Nucleus accumbens (tissue), 56 donors: Measurements from ENCODE around the gene JKAMP.
A peak's percentile ranks its signal among the peaks of the same experiment; 100 is the strongest.
"Not testable (repeated sequence)": the region's sequence is repeated elsewhere in the genome, so short reads cannot be mapped to it uniquely, and the experiment has no call there.

Experiments used
- DNase-seq, 56 donors: peaks; one replicate each; lab custom pipeline; 2025; lab: John Stamatoyannopoulos, UW

The JKAMP gene, protein sequence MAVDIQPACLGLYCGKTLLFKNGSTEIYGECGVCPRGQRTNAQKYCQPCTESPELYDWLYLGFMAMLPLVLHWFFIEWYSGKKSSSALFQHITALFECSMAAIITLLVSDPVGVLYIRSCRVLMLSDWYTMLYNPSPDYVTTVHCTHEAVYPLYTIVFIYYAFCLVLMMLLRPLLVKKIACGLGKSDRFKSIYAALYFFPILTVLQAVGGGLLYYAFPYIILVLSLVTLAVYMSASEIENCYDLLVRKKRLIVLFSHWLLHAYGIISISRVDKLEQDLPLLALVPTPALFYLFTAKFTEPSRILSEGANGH

DNA sequence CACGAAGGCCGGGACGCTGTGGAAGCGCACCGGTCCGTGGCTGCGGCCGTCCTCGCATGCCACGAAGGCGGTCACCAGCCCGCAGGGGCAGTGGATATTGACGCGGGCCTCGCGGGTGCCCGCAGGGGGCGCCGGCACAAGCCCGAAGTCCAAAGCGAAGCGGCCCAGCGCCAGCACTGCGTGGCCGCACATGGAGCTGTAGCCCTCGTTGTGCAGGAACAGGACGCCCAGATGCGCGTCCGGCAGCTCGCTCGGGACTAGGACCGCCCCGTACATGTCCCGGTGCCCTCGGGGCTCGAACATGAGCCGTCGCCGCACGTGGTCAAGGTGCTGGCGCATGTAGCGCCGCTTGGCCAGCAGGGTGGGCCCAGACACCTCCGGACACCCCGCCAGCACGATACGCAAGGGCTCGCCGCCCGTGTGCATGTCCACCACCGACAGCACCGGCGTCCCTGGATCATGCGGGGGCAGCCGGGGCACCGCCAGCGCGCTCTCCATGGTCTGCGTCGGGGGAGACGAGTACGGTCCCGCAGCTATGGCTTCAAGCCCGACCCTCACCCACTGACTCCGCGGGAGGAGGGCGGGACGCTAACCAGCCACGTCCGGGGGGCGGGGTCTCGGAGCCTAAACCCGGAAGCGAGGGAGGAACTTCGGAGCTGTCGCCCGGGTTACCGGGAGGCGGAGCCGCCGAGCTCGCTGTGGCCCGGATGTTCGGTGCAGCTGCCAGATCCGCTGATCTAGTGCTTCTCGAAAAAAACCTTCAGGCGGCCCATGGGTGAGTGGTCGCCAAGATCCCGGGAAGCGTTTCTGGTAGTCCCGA is at the start of gene JKAMP, which contains the start of gene L3HYPDH:
JKAMP (plus strand) TSS at position 699 of the 820 bp plus-strand sequence; CDS start at position 772, 73 bp downstream.
L3HYPDH (minus strand) TSS at position 590 of the 820 bp plus-strand sequence; CDS start at position 498, 92 bp downstream.
- DNase-seq: peak; percentile 72 to 99 (median 93)

DNA sequence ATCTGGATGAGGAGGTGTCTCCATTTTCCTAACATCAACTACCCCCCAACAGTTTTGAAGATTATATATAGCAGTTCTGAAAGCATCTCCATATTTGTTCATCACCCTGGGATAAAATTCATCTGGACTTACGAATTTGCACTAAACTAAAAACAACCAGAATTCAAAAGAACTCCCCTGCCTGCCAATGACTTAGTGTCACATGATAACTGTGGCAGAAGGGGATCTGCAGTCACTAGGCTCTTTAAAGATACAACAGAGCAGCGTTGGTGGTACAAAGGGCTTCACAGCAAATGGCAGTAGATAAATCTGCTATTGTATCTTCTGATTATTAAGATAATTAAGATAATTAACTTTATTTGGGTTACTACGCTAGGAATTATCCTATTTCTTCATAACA is 49.2 kb upstream of the JKAMP start:
- no peak for DNase-seq

DNA sequence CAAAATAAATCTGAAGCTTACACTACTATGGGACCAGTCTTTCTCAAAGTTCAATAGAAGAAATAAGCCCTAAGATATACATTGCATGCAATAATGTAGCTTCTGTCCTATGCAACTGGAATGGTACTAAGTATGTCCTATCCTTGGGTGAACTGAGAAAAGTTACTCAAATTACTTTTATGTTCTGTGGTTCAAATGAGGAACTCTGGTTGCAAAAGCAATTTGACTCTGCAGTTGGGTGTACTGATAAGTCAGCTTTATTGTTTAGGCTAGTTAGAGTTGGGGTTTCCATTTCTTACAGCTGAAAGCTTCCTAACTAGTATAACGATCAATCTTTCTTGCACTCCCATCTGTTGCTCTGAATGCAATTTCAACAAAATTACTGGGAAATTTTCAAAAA is 48.3 kb upstream of the JKAMP start:
- no peak for DNase-seq

DNA sequence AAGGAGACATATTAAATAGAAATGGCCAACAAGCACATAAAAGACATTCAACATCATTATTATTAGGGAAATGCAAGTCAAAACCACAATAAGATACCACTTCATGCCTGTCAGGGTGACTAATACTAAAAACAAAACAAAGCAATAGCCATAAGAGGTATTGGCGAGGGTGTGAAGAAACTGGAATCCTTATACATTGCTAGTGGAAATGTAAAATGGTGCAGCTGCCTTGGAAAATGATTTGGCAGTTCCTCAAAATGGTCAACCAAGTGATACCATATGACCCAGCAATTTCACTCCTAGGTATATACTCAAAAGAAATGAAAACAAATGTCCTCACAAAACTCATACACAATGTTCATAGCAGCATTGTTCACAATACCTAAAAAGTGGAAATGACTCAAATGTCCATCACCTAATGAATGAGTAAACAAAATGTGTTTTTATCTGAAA is 46.1 kb upstream of the JKAMP start:
- DNase-seq: no peak

DNA sequence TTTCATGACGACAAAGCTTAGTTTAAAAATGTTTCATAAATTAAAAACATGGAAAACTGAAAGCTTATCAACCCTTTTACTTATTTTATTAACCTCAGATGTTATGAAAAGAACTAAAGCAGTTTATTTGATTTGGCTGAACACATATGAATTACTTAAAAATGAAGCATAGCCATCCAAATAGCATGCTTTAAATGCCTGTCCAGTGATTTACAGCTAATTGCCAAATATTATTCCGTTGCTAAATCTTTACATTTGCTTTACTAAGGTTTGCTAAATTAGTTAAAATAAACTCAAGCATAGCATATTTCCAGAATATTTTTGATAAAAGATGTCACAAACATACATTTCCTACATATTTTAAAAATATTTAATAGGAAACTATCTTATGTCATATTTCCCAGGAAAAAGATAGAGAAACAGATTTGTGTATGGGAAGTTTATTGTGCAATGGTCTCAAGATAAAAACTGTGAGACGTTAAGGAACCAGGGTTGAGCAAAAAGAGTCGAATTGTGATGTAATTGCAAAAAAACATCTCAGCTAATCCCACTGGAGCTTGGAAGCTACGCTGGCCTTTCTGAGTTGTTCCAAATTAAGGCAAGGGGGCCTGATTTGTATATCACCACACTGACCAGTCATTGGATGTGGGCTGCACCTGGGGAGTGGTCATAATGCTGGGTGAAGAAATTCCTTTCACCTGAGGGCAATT is 44.9 kb upstream of the JKAMP start:
- no peak for DNase-seq

DNA sequence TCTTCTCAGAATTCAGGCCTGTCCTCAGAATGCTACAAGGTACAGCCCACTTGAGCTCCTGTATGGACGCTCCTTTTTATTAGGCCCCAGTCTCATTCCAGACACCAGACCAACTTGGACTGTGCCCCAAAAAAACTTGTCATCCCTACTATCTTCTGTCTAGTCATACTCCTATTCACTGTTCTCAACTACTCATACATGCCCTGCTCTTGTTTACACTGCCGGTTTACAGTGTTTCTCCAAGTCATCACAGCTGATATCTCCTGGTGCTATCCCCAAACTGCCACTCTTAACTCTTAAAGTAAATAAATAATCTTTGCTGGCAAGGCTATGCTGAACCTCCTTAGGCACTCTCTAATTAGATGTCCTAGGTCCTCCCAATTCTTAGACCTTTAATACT is 35.6 kb upstream of the JKAMP start:
- not testable (repeated sequence) for DNase-seq

DNA sequence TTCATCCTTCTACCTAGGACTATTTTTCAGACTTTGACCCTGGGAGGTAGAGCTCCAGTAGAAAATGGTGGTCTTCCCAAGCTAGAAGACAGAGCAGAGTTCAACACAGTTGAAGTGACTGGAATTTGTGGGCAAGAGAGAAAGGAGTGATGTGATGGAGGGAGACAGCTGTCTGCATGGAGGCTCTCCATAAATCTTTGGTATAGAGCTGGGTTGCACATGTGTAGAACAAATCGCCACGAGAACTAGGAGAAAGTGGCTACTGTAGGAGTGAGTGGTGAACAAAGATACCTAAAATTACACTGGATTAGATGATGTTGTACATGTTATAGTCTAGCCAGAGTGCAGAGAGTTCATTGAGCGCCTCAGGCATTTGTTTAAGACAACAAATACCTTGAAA is 33.6 kb upstream of the JKAMP start:
- no peak for DNase-seq

DNA sequence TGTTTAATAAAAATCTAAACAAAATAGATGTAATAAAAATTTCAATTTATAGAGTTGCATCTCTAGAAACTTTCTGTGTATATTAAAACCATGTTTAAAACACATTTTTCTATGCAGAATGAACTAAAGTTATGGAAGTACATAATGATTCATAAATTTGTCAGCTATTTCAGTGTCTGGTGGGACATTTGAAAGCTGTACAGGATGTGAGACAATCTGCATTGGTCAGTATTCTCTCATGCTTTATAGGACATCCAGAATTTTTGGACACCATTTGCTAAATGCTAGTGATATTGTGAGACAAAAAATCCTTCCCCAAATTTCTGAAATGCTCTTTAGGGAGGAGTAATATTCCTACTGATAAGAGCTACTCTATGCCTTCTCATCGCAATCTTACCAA is 32.5 kb upstream of the JKAMP start:
- DNase-seq: no peak

DNA sequence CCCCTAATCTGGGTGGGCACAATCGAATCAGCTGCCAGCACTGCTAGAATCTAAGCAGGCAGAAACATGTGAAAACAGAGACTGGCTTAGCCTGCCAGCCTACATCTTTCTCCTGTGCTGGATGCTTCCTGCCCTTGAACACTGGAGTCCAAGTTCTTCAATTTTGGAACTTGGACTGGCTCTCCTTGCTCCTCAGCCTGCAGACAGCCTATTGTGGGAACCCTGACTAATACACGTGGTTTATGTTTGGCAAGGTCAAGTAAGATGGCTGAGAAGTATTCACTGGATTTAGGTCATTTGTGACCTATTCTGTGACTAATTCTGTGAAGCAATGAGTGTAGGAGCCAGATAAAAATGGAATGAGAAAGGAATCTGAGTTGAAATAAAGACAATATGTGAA is 30.2 kb upstream of the JKAMP start:
- DNase-seq: peak in 1 of 56 donors; percentile 14

DNA sequence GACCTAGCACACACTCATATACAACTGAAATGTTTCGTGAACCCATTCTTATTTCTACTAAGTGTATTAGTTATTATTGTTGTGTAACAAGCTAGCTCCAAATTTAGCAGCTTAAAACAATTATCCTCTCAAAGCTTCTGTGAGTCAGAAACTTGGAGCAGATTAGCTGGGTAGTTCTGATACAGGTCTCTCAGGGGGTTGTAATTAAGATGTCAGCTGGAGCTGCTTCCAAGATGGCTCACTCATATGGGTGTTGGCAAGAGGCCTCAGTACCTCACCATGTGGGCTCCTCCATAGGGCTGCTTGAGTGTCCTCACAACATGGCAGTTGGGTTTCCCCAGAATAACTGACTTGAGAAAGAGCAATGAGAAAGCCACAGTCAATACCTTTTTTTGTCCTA is 28.9 kb upstream of the JKAMP start:
- no peak for DNase-seq

DNA sequence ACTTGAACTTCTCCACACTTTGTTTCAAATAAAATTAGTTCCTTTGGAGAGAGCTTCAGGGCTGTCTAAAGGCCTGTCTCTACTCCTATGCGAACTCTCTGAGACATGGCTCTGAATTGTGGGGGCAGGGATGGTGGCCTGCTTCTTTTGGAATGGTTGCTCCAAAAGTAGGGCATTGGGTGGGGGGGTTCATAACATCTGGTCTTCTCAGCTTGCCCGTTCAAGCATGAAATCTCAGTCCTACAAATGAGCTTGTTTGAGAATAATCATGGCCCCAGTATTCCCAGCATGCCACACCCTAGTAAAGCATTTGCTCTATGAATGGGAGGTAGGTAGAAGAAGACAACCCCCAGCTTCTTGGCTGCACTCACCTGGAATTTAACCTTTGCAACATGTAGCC is 25.8 kb upstream of the JKAMP start:
- no peak for DNase-seq

DNA sequence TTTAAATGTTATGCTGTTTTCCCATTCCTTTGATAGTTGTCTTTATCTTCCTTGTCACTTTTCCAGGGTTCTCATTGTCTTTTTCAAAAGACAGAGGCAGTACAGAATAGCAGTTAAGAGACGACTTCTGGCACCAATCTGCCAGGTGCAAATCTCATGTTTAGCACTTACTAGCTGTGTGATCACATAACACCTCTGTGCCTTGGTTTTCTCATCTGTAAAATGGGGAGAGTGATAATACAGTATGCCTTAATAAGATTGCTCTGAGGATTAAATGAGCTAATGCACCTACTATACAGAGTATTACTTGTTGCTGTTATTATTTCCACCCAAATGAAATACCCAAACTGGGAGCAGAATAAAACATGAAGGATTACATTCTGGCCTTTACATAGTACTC is 23.9 kb upstream of the JKAMP start:
- no peak for DNase-seq

DNA sequence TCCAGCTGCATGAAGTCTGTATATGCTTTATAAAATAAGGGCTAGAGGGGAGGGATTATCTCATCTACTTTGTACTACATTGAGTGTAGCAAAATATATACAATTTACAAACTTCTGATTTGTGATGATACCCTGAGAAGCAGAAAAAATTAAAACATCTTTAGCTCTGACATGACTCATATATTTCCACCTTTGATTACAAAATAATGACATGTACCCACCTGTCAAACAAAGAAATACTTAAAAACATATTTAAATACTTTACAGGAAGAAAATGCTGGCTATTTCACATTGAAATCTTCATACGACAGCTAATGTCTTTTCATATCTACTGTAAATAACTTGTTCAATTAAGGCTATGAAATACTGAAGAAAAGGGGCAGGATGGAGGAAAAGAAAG is 22.4 kb upstream of the JKAMP start:
- no peak for DNase-seq

DNA sequence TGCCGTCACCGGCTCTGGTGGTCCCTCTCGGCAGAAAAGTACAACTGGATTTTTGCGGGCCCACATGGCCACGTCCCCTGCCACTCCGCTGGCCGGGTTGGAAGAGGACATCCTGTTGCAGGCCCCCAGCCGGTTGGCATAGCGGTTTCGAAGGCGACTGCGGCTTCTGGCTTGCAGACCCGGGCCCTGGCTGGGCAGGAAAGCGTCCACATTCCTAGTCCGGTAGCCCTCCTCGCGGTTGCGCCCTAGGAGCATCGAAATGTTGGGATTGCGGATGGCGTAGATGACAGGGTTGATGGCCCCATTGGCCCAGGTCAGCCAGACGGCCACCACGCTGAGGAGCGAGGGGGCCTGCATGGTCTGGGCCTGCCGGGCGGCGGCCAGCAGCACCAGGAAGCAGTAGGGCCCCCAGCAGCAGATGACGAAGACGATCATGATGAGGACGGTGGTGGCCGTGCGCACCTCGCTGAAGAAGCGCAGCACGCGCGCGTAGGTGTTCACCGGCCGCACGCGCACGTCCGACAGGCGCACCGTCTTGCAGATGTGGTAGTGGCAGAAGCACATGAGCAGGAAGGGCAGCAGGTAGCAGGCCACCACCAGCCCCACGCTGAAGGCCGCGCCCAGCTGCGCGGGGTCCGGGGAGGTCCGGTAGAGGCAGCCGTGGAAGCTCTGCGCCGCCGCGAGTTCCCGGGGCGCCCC is 20.4 kb upstream of the JKAMP start:
- peak in 13 of 56 donors; percentile 9 to 62 (median 42) for DNase-seq

DNA sequence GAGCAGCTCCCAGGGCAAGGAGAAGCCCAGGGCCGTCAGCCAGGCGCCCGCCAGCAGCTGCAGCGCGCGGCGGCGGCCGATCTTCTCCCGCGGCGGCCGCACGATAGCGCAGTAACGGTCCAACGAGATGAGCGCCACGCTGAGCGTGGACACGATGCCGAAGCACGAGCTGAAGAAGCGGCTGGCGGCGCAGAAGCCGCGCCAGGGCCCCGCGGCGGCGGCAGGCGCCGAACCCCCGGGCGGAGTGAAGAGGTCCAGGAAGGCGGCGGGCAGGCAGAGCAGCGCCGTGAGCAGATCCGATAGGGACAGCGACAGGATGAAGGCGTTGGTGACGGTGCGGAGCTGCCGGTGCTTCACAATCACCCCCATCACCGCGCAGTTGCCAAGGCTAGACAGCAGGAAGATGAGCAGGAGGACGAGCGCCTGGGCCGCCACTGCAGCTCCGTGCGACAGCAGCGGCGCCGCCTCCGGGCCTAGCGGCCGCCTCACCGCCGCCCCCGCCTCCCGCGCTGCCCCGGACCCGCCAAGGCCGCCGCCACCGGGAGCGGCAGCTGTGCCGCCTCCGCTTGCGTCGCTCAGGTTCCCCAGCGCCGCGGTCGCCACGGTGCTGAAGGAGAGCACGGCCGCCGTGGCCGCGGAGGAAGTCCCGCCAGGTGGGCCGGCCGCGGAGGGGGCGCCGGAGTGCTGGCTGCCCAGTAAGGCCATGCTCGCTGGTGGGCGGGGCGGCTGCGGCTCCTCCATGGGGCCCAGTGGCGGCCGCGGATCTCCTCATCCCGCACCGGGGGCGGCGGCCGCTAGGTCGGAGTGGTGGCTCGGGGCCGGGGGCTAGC is 19.6 kb upstream of the JKAMP start:
- DNase-seq: peak in 41 of 56 donors; percentile 27 to 79 (median 57)

DNA sequence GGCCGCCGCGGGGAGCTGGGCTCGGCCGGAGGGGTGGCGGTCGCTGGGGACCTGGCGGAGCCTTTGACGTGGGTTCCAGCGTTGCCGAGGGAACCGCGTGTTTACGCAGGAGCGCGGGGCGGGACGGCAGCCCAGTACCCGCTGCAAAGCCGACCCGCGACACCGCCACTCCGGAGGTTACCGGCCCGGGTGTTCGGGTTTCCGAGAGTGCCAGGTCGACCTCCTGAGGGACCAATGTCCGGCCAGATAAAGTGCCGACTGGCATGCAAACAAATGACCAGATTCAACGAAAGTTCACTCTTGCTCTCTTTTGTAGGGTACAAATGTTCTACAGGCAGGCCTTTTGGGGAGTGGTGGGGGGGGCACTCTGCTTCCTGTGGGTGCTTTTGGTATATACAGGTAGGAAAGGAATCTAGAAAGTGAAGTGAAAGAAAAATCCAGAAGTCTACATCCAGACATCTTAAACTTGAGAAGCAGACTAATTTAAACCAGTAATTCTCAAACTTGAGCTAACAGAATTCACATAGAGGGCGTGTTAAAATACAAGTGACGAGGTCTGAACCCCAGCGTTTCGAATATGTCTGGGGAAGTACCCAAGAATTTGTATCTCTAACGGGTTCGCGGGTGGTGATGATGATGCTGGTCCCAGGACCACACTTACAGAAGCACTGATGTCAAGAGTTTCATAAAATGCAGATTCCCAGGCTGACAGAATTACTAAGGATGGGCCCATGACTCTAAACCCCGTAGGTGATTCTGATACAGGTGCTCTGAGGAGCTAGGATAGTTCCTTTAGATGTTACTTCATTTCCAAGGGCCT is 18.8 kb upstream of the JKAMP start, which contains the start of gene GPR135:
GPR135 (minus strand) TSS at position 65 of the 820 bp plus-strand sequence. CDS start 154 bp downstream, outside the sequence.
- DNase-seq: peak in 38 of 56 donors; percentile 33 to 79 (median 60)

DNA sequence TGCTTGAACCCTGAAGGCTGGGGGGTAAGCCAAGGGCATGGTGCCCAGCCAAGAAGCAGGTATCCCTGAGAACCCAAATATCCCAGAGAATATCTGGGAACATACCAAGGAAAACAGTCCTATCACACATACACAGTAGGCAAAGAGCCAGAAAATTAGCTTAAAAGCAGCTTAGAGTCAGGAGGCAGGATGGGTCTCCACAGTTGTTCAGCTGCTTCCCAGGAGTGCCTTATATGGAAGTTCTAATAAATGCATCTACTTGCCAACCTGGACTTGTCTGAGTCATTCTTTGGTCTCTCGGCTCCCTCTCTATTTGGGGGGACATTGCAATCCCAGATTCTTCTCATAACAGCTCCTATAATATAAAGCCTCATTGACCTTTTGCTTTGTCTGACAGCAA is 10.1 kb upstream of the JKAMP start:
- DNase-seq: no peak

DNA sequence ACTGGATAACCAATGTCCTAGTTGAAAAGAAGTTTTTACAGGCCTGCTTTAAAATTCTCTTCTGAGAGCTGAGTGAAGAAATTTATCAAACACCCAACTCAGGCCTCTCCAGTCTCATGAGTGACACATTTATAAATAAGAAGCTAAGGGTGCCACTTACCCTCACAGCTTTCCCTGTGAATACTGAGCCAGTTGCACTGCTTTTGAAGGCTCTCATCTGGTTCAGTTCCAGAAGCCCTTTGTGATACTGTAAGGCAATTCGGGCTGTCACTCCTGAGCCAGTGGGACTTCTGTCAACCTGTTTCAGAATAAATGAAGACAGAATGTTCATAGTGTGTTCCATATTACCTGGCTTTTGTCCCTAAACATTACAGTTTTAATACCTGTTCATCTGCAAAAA is 8.6 kb upstream of the JKAMP start:
- DNase-seq: no peak
